NCI-H446 treated with DMSO at 0.1 percent for 48 hours (cell line): ENCODE measurements around the gene EPHA3.
"Not testable (repeated sequence)": the region's sequence is repeated elsewhere in the genome, so short reads cannot be mapped to it uniquely, and the experiment has no call there.

ENCODE experiments used
- DNase-seq: peaks from one replicate; lab custom pipeline; 2025; lab: John Stamatoyannopoulos, UW

The EPHA3 gene

DNA sequence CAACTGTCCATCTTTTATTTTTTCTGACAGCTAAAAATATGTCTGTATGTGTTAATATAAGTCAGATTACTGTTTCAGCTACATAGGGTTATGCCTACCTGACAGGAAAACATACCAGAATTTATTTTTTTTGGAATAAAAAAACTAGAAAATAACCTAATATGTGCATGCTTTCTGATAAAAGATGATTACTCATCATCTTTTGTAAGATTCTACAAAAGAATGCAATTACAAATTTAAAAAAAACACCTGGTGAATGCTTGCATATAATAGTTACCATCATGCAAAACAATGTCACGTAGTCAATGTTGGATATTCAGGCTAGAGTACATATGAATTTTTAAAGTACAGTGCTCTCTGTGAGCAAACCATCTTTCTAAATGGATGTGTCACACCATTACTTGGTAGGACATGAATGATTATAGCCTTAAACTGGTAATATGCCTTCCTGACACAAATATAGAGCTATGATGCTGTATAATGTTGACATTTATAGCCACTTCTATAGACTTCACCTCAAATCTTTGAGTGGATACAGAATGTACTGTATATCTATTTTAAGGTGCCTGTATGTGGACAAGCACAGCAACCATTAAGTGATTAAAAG, 180.6 kb downstream of the EPHA3 start:
- no peak for DNase-seq

DNA sequence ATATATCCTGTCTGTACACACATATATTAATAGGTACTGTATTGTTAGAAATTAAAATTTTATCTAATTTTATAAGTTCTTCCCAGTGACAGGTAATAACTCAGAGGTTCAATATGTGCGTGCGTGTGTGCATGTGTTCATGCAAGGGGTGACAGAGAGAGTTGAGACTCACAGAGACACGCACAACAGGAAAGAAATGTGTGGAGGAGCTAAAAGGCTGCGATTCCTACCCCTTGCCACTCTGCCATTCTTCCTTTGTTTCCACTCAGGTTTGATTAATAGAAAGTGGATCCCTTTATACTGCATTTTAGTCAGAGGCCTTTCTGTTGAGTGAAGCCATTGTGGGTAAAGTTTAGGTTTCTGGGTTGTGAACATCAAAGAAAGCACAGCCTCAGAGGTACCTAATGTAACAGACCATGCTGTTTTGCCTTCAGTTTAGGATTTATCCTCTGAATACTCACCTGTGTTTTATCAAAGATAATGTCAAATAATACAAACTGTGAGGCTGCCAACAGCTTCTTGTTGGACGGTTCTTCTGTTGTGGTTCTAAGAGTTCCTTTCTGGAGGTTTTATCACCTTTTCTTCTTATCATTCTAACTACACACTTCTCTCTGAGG, 182.3 kb downstream of the EPHA3 start:
- DNase-seq, result no peak

DNA sequence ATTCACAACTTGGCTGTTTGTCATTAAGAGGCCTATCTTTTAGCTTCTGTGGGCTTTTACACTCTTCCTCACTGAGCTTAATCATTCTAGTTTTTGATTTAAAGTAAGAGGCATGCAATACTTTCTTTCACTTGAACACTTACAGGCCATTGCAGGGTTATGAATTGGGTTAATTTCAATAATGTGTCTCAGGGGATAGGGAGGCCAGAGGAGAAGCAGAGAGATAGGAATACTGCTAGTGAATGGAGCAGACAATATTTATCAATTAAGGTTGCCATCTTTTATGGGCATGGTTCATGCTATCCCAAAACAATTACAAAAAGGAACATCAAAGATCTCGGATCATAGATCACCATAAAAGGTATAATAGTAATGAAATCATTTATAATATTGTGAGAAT, 189.8 kb downstream of the EPHA3 start:
- DNase-seq, result no peak

DNA sequence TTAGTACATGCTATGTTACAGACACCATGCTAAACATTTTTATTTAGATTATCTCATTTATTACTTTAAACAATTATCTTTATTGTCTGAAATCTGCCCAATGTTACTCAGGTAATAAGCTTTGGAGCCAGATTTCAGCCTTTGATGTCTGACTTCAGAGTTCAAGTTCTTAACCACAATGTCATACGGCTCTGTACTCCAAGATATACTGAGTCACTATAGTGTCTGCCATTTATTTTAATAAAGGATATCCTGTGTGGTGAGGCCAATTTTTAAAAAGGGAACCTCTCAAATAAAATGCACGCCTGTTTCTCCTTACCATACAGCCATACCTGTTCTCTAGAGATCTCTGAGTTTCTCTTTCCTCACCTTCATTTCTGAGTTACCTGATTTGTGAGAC, 193.1 kb downstream of the EPHA3 start:
- no peak for DNase-seq

DNA sequence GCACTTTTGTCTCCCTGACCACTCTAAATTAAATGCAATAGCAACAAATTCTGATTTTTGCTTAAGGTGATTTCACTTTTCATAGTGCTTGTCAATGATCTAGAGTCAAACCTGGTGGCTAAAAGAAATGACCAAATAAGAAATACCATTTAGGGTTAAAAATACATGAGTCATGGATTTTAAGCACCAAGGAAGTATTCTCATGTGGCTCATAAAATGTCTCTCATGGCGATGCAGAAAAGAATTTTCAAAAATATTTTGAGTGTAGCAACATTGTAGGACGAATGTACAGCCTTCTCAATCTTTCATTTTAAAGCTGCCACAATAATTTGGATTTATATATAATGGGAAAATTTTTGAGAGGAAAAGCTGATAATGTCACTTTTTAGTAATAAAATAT, 193.6 kb downstream of the EPHA3 start:
- no peak for DNase-seq

DNA sequence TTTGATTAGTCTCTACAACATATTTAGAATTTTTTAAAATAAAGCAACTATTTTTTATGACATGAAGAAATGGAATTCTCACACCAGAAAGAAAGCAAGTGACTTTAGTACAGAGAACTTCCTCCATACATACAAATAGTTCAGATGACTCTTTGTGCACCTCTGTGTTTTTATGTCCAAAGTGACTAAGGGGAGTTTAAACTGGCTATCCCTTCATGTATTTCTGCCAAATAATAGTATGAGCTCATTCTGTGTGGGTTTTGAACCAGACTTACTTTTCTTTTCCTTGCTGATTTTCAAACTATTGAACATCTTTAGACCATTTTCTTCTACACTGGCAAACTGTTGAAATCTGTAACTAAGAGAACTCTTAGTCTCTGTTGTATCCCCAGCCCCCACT, 196.3 kb downstream of the EPHA3 start:
- DNase-seq, result no peak

DNA sequence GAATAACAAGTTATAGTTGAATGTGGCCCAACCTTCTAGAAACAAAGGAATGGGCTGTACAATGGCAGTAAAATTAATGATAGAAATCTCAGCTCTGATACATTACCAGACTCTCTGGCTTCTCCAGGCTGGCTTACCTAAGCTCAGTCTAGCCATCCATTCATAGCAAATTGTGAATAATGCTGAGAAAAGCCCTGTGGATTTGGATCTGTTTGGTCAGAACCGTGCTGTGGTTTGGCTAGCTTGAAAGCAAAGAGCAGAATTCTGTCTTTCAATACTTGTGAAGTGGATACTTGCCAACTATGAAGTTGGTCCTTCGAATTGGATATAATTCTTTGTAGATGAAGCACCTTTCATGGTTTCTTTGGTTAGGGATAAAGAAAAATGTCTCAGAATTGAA, 199.1 kb downstream of the EPHA3 start:
- no peak for DNase-seq

DNA sequence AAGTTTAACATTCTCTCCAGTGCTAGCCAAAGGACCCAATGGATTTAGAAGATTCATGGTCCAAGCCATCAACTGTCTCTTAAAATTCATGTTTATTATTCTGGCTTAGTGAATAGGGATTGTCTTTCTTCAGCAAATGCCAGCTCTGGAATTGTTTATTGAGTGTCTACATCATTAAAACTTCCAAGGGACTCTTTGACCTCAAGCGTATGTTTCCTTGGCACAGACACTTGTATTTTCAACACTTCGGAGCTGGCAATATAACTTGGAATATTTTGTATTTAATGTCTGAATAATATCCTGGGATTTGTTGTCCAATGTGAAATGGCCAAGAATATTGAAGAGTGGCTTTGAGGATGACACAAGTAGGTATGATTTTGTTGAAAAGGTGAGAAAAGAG, 204.2 kb downstream of the EPHA3 start:
- no peak for DNase-seq

DNA sequence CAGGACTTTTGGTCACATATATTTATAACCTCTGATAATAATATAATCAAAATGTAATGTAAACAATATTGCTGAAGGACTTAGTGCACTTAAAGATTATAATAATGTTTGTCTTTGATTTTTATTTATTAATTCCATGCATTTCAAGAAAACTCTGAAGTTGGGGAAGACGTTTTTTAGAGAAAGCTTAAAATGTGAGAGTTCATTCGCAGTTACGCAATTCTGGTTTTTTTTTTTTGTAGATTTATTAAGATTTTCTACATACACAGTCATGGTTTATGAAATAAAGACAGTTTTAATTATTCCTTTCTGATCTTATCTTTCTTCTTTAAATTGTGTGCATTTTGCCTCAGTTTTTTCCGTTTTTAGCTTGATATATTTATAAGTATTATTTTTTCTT, 204.7 kb downstream of the EPHA3 start:
- no peak for DNase-seq

DNA sequence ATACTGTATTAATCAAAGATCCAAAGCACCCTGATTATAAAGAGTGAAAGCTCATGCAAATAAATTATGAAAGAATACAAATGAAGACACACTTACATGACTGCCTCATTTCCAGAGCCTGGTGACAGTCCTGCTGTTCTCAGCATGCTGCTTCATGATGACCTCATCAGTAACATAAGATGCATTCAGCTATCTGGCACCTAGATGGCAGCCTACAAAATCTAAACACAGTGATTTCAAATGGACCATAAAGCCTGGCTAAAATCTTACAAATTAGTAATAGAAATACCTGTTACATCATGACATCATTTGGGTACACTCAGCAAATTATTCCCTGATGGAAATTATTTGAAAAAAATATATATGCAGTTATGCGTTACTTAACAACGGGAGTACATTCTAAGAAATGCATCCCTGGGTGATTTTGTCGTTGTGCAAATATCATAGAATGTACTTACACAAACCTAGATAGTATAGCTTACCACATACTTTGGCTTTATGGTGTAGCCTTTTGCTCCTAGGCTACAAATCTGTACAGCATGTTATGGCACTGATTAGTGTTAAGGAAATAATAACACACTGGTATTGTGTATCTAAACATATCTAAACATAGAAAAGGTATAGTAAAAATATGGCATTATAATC, 207.2 kb downstream of the EPHA3 start:
- DNase-seq, result peak; percentile 62

DNA sequence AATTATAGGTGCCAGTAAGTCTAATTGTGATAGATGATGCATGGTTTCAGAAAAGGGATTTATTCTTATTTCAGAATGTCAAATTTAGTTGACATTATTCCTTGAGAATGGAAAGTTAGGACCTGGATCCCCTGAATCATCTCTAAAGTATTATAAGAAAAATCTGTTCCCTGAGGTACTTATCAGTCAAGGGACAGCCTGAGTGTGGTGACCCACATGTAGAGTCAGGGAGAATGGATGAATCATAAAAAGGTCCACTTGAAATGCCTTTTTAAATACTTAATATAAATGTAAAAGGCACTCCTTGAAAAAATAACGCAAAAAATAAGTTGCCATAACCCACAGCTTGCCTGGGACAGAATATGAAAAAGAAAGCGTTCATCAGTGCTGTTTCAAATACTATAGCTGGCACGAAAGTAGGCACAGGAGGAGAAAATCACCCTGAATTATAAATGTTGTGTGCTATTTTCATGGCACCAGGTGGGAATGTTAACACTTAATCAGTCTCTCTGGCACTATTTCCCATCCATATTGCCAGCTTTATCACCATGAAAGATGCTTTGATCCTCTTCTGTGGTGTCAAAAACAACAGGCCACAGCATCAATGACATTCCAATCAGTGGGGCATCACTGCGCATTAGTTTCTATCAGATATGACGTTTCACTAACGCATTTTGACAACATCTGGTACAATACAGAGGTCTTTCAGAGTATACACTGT, 208.5 kb downstream of the EPHA3 start:
- DNase-seq, result no peak

DNA sequence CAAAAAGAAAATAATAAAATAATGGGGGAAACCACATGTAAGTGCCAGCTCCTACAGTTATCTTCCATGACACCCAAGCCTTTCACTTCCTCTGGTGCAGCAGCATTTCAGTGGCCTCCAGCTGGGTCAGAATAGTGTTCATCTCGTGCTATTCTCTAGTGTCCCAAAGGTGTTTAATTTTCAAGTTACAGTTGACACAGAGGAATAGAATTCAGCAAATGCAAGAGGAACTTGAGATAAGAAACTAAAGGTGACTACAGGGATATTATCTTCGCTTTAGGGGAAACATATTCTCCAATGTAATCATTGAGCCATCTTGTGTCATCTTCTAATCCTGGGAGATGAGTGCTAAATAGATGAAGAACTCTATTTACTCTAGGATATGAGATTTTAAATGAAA, 212.8 kb downstream of the EPHA3 start:
- DNase-seq, result no peak

DNA sequence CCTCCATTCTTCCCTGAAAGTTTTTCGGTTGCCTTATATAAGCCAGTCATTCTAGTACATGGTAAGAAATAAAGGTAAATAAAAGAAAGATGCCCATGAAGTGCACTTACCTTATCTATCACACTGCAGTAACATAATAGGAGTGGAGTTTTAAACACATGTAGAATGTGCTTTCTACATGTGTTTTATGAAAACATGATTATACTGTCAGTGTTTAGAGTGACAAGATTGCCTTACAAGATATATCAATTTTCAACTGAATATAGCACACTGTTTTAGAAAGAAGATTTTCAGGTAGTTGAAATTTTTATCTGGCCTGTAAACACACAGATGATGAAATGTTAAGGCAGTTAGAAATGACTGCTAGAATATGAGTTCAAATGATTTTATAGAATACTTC, 219.6 kb downstream of the EPHA3 start:
- DNase-seq, result no peak

DNA sequence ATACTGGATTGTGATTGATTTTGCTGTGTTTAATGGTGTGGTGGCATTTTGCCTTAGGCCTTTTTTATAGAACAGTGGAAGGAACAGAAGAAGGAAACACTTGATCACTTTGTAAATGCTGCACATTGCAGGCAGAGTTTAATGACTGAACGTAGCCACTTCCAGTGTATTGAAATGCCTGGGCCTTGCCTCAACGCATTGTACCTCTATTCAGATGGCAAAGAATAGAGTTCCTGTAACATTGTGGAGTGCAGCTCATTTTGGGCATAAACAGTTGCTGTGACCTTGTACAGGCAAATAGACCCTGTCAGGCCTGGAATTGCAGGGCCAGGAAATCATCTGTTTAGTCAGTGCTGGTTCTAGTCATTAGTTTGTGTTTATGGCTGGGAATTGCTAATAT, 225.0 kb downstream of the EPHA3 start:
- DNase-seq, result no peak

DNA sequence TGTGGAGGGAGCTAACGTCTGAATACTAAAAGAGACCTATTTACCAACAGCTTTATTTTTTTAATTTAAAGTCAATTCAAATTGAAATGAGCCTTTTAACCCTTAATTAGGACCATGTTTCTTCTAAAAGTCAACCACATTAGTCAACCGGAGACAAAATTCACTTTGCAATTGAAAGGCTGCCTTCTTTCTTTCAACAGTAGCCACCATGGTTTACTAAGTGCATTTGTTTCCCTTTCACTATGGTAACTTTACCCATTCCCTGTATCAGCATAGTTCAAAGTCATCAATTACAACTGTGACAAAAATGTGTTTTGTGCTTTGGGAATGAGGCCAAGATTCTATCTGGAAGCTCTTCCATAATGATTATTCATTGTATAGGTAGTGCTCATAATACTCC, 225.4 kb downstream of the EPHA3 start:
- DNase-seq, result no peak

DNA sequence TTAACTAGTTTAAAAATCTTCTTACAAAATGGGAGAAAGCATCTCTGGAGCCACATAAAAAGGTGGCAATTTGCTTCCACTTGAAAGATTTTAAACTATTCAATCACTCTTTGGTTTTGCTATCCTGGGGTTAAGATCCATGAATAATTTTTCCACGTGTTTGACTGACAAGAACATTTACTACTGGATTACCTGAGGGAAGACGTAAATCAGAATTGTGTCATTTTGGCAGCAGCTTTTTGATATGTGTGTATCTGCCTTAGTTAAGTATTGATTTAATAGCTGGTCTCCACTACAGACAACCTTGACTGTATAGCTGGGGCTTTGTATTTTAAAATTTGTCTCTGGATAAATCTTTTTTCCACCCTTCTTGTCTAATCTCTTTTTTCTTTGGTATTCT, 228.3 kb downstream of the EPHA3 start:
- DNase-seq, result no peak

DNA sequence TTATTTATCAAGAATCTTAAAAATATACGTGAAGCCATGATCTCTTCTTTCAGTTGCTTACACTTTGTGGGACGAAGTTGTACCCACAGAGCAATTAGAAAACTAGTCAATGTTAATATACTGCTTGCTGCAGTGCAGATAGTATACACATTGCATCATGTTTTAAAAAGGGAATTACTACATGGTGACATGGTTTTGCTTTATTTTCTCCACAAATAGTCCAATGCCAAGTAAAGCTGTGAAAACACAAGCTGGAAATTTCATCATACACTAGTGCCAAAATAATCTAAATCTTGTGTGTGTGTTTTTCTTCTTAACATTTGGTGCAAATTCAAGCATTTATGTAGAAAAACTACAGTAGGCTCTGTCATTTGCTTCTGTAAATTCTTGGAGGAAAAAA, 233.0 kb downstream of the EPHA3 start:
- no peak for DNase-seq

DNA sequence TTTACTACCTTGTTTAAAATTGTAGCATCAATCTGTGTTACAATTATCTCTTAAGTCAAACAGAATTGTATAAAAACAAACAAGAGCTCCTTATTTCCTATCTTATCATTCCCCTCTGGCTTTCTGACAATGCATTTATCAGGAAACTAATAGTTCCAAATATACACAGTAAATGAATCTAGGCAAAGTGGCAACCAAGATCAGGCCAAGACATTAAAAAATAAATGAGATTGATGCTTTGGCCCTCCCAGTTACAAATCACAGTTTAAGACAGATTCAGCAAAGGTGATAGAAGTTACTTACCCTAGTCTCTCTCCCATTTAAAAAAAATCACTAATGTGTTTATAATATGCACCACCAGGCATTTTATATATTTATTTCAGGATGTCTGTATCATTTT, 236.7 kb downstream of the EPHA3 start:
- no peak for DNase-seq

DNA sequence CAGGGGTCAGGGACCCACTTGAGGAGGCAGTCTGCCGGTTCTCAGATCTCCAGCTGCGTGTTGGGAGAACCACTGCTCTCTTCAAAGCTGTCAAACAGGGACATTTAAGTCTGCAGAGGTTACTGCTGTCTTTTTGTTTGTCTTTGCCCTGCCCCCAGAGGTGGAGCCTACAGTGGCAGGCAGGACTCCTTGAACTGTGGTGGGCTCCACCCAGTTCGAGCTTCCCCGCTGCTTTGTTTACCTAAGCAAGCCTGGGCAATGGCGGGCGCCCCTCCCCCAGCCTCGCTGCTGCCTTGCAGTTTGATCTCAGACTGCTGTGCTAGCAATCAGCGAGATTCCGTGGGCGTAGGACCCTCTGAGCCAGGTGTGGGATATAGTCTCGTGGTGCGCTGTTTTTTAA, 243.5 kb downstream of the EPHA3 start:
- DNase-seq, result not testable (repeated sequence)

DNA sequence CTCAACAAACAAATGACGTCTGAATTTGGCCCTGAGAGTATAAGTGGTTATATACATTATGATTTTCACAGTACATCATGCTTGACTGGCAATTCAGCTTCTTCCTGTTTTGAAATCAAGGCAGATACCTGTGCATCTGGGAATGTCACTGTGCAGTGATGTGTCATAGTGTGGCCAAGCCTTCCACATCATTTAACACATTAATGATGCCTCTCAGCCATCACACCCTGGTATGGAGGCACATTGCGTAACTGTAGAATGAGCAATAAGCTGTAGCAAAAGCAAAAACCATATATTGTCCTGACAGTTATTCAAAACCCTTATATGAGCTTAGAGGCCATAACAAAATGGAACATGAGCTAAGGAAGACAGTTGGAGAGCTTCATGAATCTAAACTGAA, 246.0 kb downstream of the EPHA3 start:
- no peak for DNase-seq

DNA sequence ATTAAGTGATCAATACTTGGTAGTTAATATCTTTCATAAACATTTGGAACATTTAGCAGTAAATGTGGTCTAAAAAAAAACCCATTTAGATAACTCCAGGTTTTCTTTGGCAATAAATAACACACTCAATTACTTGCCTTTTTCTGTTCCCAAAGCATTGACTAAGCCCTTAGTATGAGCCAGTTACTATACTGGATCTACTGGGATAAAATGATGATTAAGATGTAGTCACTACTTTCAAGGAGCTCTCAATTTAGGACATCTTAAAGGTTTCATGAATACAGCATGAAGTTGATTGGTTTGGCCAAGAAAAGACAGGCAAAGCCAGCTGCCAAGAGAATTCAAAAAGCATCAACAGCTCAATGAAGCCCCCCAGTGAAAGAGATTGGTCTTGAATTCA, 250.9 kb downstream of the EPHA3 start:
- DNase-seq, result no peak

DNA sequence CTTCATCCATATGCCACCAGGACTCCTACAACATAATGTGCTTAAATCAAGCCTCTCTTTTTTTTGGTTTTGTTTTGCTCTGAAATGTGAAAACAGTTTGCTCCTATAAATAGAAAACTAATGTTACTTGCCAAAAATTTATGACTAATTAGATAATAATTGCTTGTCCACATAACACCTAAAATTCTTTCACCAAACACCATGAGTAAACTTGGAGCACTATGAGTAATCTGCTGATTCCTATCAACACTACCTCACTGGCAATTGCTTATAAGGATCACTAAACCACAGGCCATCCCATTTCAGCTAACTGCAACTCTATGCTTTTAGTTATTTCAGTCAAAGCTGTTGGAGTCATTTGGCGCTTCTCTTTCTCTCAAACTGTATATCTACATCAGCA, 252.7 kb downstream of the EPHA3 start:
- no peak for DNase-seq

DNA sequence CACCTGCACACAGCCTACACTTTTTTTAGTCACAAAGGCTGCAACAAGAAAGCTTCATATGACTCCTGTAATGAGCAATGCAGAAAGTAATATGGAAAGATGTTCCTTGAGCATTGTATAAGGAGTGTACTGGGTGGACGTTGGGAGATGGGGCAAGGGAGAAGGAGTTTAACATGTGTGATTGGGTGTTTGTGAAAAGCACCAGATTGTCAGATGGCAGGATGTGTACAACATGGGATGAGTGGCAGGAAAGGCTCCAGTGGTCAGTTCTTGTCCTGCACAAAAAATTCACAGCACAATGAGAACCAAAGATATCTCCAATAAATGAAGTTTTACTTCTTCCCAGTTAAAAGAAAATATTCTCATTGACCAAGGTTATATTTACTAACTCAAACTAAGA, 255.1 kb downstream of the EPHA3 start:
- no peak for DNase-seq
